Tibial nerve (tissue), 3 donors: Measurements from ENCODE around the gene ZNF136.

ENCODE experiments used
- CTCF ChIP-seq, 5 experiments: fragments of 200-600 bp in 3 of 5; fragments of 450-650 bp in 2 of 5; sonication (generic) in 3 of 5; IDR thresholded peaks; one replicate each; pipeline ENCODE4 v1.5.1; 2016 to 2019; ENCODE audit warnings: antibody characterized with exemption in 5 of 5, mild to moderate bottlenecking in 3 of 5, moderate library complexity in 2 of 5
- POLR2A ChIP-seq, 2 donors: fragments of 450-650 bp; IDR thresholded peaks; one replicate each; pipeline ENCODE4 v1.6.1; 2017; ENCODE audit warnings: antibody characterized with exemption in 2 of 2, mild to moderate bottlenecking in 2 of 2, moderate library complexity in 2 of 2

- TF ChIP-seq CTCF (IDR thresholded peaks at IDR 0.05): no peak
- TF ChIP-seq POLR2A (IDR thresholded peaks at IDR 0.05): no peak
Observed at GRCh38 chr19:12133069-12133468, 29.8 kb upstream of the ZNF136 start.
